Measurements from ENCODE around the gene TRPM1.

The TRPM1 gene

GRCh38 chr15:31040611-31041010 is 60.9 kb downstream of the TRPM1 start:
- TF ChIP-seq POLR2A (IDR thresholded peaks at IDR 0.05; ENCODE audit: low read depth, low read length): no peak
- FAIRE-seq (no peak), DNase-seq (ENCODE audit: insufficient read length, low spot score) (no peak)

GRCh38 chr15:31039961-31040360 is 61.6 kb downstream of the TRPM1 start:
- no peak for TF ChIP-seq POLR2A (IDR thresholded peaks at IDR 0.05; ENCODE audit: low read depth, low read length)
- FAIRE-seq: no peak
- no peak for DNase-seq (ENCODE audit: insufficient read length, low spot score)

- no peak for TF ChIP-seq POLR2A (IDR thresholded peaks at IDR 0.05; ENCODE audit: low read depth, low read length)
- FAIRE-seq (no peak), DNase-seq (ENCODE audit: insufficient read length, low spot score) (no peak)
Measured at GRCh38 chr15:31037731-31038477, 63.6 kb downstream of the TRPM1 start.

- DNase-seq (ENCODE audit: insufficient read length, low spot score) (no peak), FAIRE-seq (no peak)
Measured at GRCh38 chr15:31036783-31037182, 64.7 kb downstream of the TRPM1 start.

DNA sequence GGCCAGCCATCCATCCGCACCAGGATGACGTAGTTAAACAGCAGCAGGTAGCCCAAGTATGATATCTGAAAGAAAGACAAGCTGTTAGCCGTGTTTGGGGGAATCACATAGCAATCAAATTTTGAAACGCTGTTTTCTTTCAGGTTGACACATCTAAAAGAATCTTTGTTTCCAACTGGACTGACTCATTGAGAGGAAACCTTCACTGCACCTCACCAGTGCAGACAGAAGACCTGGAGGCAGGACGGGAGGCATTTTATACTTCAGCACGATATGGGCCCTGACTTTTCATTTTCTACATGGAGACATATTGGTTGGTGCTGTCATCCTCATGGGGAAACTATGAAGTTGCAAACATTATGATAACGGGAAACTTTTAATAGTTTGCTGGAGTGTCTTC is 65.9 kb downstream of the TRPM1 start:
- TF ChIP-seq POLR2A (IDR thresholded peaks at IDR 0.05; ENCODE audit: low read depth, low read length): no peak
- DNase-seq (ENCODE audit: insufficient read length, low spot score) (no peak), FAIRE-seq (no peak)

More at GRCh38 chr15:31036783-31037182, 64.7 kb downstream of the TRPM1 start:
- no peak for TF ChIP-seq POLR2A (IDR thresholded peaks at IDR 0.05; ENCODE audit: low read depth, low read length)

DNA sequence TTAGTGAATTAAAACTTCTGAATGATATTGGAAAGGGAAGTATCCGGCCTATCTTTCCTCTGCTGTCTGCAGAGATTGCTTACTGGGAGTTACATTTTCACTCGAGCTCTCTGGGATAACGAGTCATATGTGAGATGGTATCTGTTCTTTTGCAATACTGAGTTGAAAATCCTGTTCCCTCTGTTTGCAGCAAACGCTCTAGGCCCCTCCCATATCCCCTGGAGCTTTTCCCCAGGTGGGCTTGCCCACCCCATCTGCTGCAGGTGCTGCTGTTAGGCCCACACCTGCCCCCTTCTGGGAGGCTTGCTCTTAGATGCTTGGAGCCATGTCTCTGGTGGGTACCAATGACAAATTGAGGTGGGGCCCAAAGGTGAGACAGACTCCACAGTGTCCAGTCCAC is 67.4 kb downstream of the TRPM1 start:
- FAIRE-seq (no peak), DNase-seq (ENCODE audit: insufficient read length, low spot score) (no peak)
- TF ChIP-seq POLR2A (IDR thresholded peaks at IDR 0.05; ENCODE audit: low read depth, low read length): no peak

DNA sequence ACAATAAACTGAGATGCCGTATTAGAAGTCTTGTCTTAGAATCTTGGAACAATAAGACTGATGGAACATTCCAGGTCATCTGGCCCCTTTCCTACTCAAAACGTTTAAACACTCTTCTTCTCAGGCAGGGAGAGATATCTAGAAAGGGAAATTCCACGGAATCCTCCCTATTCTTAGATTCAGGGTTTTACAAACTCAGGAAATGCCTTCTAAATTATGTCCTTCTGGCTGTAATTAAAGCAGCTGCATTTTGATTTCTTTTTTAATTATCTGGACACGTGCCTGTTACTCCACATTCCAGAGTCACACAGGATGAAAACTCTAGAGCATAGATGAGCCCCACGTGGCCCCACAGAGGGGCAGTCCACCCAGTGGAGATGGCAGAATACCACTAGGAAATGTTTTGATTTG is 68.6 kb downstream of the TRPM1 start:
- FAIRE-seq: no peak
- TF ChIP-seq POLR2A (IDR thresholded peaks at IDR 0.05; ENCODE audit: low read depth, low read length): no peak
- DNase-seq (ENCODE audit: insufficient read length, low spot score): no peak

- DNase-seq (ENCODE audit: insufficient read length, low spot score): peak; percentile 17
- TF ChIP-seq POLR2A (IDR thresholded peaks at IDR 0.05; ENCODE audit: low read depth, low read length): no peak
- FAIRE-seq: no peak
Measured at GRCh38 chr15:31031471-31032067, 70.0 kb downstream of the TRPM1 start.

GRCh38 chr15:31027910-31028578 is 73.5 kb downstream of the TRPM1 start:
- FAIRE-seq: no peak
- DNase-seq (ENCODE audit: insufficient read length, low spot score): no peak
- no peak for TF ChIP-seq POLR2A (IDR thresholded peaks at IDR 0.05; ENCODE audit: low read depth, low read length)

DNA sequence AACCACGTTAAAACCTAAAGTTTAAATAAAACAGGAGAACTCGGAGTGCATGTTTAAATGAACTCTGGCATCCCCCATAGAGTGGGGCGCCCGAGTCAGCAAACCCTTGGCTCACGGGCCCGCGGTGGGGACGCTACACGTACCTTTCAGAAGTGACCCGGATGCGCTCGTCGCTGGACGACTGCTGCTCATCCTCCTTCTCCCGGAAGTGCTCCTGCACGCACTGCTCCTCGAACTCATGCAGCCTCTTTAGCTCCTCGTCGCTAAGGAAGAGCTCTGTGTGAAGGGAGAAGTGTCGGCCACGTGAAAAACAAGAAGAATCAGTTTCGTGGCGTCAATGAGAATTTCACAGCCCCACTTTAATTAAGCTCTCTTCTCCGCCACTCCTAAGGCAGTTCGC is 75.5 kb downstream of the TRPM1 start:
- no peak for TF ChIP-seq POLR2A (IDR thresholded peaks at IDR 0.05; ENCODE audit: low read depth, low read length)
- FAIRE-seq (no peak), DNase-seq (ENCODE audit: insufficient read length, low spot score) (no peak)

GRCh38 chr15:31024979-31025378 is 76.5 kb downstream of the TRPM1 start:
- FAIRE-seq (no peak), DNase-seq (ENCODE audit: insufficient read length, low spot score) (no peak)
- no peak for TF ChIP-seq POLR2A (IDR thresholded peaks at IDR 0.05; ENCODE audit: low read depth, low read length)

DNA sequence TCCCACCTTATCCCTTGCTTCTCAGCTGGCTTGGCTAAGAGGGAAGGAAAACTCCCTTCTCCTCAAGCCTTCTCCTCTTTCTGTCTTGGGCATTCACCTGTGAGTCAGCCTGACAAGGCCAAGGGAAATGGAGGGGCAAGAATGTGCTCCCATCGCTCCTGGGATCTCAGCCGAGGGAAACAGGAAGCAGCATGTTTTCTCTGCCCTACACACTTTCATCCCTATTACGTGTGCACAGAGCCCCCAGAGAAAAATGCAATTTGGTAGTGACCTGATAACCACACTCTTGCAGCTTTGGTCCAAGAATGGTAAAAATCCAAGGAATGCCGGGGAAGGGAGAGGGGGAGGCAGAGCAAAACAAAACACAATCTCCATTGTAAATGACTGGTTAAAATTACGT is 77.2 kb downstream of the TRPM1 start:
- FAIRE-seq (peak; percentile 91), DNase-seq (ENCODE audit: insufficient read length, low spot score) (peak; percentile 72)
- TF ChIP-seq POLR2A (IDR thresholded peaks at IDR 0.05; ENCODE audit: low read depth, low read length): no peak

GRCh38 chr15:31023841-31024240 is 77.7 kb downstream of the TRPM1 start:
- no peak for TF ChIP-seq POLR2A (IDR thresholded peaks at IDR 0.05; ENCODE audit: low read depth, low read length)
- DNase-seq (ENCODE audit: insufficient read length, low spot score) (no peak), FAIRE-seq (no peak)

DNA sequence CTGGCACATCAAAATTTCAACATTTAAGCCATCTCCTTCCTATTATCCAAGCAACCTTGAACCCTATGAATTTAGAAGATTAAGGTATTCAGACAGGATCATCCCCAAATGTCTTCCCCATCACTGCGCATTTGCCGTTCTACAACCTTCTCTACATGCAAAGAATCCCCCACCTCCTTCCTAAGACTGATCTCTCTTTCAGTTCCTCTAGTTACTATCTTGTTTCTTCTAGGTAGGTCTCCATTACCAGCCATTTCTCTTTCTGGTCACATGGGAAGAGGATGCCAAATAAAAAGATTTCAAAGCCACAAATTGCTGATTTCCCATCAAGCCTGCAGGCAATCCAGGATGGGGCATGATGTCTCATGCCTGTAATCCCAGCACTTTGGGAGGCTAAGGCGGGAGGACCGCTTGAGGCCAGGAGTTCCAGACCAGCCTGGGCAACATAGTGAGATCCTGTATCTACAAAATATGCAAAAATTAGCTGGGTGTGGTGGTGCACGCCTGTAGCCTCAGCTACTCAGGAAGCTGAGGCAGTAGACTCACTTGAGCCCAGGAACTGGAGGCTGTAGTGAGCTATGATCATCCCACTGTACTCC is 80.4 kb downstream of the TRPM1 start:
- DNase-seq (ENCODE audit: insufficient read length, low spot score) (no peak), FAIRE-seq (no peak)
- no peak for TF ChIP-seq POLR2A (IDR thresholded peaks at IDR 0.05; ENCODE audit: low read depth, low read length)
